Panc1 (cell line): ENCODE data around the gene PTGES3.

Source experiments
- POLR2AphosphoS5 ChIP-seq: IDR thresholded peaks from 2 replicates; pipeline ENCODE4 v1.6.1; 2012; ENCODE audit warnings: mild to moderate bottlenecking, low read depth, low read length, moderate library complexity
- SIN3A ChIP-seq: IDR thresholded peaks from 2 replicates; pipeline ENCODE4 v1.6.1; 2012; ENCODE audit warnings: low read depth, mild to moderate bottlenecking, low read length, moderate library complexity, borderline replicate concordance; ENCODE audit not compliant: insufficient read depth
- TCF7L2 ChIP-seq: IDR thresholded peaks from 2 replicates; pipeline ENCODE4 v1.6.1; 2011; ENCODE audit warnings: mild to moderate bottlenecking, low read depth, low read length, inconsistent platforms
- TF ChIP-seq, protein P1 (sequence below): fragments of 450-650 bp; IDR thresholded peaks from 2 replicates; pipeline ENCODE4 v1.5.1; 2017; ENCODE audit warnings: mild to moderate bottlenecking
- TF ChIP-seq, protein P2 (sequence below), 2 experiments: IDR thresholded peaks; 2 replicates each; pipeline ENCODE4 v1.6.1; 2011 to 2012; ENCODE audit warnings: low read depth in 2 of 2, control low read depth in 1 of 2, low read length in 1 of 2, mild to moderate bottlenecking in 1 of 2, moderate library complexity in 1 of 2; ENCODE audit not compliant: insufficient read depth in 1 of 2

DNA sequence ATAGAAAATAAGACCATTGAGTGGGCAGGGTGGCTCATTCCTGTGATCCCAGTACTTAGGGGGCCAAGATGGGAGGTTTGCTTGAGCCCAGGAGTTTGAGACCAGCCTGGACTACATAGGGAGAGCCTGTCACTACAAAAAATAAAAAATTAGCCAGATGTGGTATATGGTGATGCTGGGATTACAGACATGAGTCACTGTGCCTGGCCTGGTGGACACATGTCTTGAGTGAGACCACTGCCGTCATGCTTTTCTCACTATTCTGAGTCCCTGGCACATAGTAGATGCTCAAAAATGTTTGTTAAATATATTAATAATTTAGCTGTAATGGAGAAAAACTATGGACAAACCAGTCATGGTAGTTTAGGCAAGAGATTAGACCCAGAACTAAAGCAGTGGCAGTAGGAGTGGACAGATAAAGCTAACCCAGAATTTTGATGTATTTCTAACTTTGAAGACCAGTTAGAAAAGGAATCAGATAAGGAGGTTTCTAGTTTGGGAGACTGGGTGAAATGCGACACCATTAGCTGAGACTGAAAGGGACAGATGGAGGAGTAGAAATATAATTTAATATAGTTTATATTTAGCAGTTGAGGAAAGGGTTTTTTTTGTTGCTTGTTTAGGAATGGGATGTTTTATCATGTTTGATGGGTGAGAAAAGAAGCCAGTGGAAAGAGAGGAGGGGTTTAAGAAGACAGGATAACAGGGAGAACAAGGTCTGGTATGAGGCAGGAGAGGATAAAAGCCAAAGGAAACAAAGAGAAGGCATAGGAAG, 7.4 kb upstream of the PTGES3 start:
- TF ChIP-seq, protein P1, sequence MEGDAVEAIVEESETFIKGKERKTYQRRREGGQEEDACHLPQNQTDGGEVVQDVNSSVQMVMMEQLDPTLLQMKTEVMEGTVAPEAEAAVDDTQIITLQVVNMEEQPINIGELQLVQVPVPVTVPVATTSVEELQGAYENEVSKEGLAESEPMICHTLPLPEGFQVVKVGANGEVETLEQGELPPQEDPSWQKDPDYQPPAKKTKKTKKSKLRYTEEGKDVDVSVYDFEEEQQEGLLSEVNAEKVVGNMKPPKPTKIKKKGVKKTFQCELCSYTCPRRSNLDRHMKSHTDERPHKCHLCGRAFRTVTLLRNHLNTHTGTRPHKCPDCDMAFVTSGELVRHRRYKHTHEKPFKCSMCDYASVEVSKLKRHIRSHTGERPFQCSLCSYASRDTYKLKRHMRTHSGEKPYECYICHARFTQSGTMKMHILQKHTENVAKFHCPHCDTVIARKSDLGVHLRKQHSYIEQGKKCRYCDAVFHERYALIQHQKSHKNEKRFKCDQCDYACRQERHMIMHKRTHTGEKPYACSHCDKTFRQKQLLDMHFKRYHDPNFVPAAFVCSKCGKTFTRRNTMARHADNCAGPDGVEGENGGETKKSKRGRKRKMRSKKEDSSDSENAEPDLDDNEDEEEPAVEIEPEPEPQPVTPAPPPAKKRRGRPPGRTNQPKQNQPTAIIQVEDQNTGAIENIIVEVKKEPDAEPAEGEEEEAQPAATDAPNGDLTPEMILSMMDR: no peak
- no peak for TF ChIP-seq TCF7L2
- TF ChIP-seq, protein P2, sequence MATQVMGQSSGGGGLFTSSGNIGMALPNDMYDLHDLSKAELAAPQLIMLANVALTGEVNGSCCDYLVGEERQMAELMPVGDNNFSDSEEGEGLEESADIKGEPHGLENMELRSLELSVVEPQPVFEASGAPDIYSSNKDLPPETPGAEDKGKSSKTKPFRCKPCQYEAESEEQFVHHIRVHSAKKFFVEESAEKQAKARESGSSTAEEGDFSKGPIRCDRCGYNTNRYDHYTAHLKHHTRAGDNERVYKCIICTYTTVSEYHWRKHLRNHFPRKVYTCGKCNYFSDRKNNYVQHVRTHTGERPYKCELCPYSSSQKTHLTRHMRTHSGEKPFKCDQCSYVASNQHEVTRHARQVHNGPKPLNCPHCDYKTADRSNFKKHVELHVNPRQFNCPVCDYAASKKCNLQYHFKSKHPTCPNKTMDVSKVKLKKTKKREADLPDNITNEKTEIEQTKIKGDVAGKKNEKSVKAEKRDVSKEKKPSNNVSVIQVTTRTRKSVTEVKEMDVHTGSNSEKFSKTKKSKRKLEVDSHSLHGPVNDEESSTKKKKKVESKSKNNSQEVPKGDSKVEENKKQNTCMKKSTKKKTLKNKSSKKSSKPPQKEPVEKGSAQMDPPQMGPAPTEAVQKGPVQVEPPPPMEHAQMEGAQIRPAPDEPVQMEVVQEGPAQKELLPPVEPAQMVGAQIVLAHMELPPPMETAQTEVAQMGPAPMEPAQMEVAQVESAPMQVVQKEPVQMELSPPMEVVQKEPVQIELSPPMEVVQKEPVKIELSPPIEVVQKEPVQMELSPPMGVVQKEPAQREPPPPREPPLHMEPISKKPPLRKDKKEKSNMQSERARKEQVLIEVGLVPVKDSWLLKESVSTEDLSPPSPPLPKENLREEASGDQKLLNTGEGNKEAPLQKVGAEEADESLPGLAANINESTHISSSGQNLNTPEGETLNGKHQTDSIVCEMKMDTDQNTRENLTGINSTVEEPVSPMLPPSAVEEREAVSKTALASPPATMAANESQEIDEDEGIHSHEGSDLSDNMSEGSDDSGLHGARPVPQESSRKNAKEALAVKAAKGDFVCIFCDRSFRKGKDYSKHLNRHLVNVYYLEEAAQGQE (IDR thresholded peaks at IDR 0.05; ENCODE audit: insufficient read depth in 1 of 2, low read depth in 2 of 2, low read length in 1 of 2): no peak
- no peak for TF ChIP-seq POLR2AphosphoS5
- no peak for TF ChIP-seq SIN3A
